ENCODE results near the gene SEMA7A. TPM values are rescaled to one million over a fixed set of nuclear protein-coding genes. Genes with fewer than 3 reads are reported as not detected.

Gene SEMA7A
- total RNA-seq, 1 experiment from 2014 or later = 74.9 TPM

DNA sequence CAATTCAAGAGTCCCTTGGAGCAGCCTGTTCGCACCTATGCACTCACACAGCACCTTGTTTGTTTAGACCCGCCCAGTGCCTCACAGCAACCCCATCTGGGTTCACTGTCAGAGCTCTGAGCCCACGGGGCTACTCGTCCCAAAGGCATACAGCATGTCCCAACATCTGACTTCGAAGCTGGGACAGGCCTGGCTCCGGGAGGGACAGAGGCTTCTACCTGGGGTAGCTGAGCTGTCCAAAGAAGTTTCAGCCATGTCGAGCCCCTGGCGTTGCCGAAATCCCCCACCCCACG is 37.7 kb downstream of the SEMA7A start:
- Histone ChIP-seq H3K9ac (ENCODE audit: low read length) (peak overlapping the region; percentile 88), H3K9me2 (replicated peaks; ENCODE audit: low read length) (no peaks in the 10 kb centered on the region), H3F3A (ENCODE audit: low read length, unreplicated experiment) (peaks cover 6% of the 10 kb centered on the region), H3K27me3 (ENCODE audit: low read length) (no peaks in the 10 kb centered on the region), H3K79me2 (ENCODE audit: low read length) (peaks cover 11% of the 10 kb centered on the region), H3K4me1 (ENCODE audit: insufficient read depth, low read length) (peaks cover 62% of the 10 kb centered on the region), H4K20me1 (ENCODE audit: low read length) (no peaks in the 10 kb centered on the region), H3K27ac (ENCODE audit: low read length) (peak overlapping the region; percentile 100), H3K9me3 (ENCODE audit: low read length) (no peaks in the 10 kb centered on the region), H2AFZ (ENCODE audit: low read length) (no peak overlapping the region), H3K4me2 (ENCODE audit: low read length) (peak overlapping the region; percentile 64), H3K36me3 (ENCODE audit: low read depth, low read length) (no peaks in the 10 kb centered on the region), H3K4me3 (ENCODE audit: low read length) (no peak overlapping the region)
- TF ChIP-seq, protein P1, sequence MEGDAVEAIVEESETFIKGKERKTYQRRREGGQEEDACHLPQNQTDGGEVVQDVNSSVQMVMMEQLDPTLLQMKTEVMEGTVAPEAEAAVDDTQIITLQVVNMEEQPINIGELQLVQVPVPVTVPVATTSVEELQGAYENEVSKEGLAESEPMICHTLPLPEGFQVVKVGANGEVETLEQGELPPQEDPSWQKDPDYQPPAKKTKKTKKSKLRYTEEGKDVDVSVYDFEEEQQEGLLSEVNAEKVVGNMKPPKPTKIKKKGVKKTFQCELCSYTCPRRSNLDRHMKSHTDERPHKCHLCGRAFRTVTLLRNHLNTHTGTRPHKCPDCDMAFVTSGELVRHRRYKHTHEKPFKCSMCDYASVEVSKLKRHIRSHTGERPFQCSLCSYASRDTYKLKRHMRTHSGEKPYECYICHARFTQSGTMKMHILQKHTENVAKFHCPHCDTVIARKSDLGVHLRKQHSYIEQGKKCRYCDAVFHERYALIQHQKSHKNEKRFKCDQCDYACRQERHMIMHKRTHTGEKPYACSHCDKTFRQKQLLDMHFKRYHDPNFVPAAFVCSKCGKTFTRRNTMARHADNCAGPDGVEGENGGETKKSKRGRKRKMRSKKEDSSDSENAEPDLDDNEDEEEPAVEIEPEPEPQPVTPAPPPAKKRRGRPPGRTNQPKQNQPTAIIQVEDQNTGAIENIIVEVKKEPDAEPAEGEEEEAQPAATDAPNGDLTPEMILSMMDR (conservative IDR thresholded peaks at IDR 0.05; ENCODE audit: low read depth, low read length) = no peak
- no peak for TF ChIP-seq EZH2phosphoT487 (IDR thresholded peaks at IDR 0.05; ENCODE audit: borderline replicate concordance, low read length)
- no peak for TF ChIP-seq EZH2 (IDR thresholded peaks at IDR 0.05; ENCODE audit: low read length, unreplicated experiment)
- POLR2A ChIA-PET (ENCODE audit: unreplicated experiment) = interaction anchor here (1.0 kb wide), 1 partner anchor 11 kb away, joined by 3 read pairs; no protein-coding TSS in a partner anchor
- peak; percentile 30 for DNase-seq
- BruUV-seq (replicated peaks) = no TSS peak
- no peak for ATAC-seq
- intact Hi-C loops (cut with micrococcal nuclease) = loop anchor here (5.0 kb wide), 1 partner anchor 36 kb away; the partner anchor contains the start of gene SEMA7A
- CTCF ChIA-PET = no interaction called here

DNA sequence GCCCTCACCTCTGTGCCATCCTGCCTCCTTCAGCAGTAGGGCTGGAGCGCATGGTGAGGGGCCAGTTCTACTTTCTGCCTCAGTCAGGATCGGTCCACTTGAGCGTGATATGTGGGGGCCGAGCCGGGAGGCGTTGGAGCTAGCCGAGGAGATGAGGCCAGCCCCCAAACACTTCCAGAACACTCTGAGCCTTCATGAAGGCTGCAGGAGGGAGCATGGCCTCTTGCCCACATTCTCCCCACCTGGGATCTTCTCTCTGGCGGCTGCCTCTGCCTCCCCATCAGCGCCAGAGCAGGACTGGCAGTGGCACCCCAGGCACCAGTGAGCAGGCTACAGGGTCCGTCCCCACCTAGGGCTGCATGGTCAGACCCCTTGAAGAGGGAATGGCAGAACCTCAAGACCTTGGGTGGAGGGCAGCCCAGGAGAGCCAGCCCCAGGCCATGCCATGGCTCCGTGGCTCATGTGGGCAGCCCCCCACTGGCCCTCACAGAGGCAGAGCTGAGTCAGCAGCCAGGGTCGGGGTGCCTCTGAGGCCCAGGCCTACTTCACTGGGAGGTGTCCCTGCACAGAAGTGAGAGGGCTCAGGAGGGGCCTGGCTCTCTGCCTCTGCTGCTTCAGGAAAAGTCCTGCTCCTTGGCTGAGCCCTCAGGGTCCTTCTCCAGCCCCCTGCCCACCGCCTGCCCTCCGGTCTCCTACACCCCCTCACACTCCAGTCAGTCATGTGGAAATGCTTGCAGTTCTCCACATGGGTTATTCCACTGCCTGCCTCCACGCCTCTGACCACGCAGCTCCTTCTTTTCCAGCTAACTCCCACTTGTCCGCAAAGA is 38.2 kb downstream of the SEMA7A start:
- no peaks in the 10 kb centered on the region for H4K20me1 ChIP-seq (ENCODE audit: low read length)
- ChIA-PET POLR2A (ENCODE audit: unreplicated experiment) (interaction anchor here (1.0 kb wide), 1 partner anchor 11 kb away, joined by 3 read pairs; no protein-coding TSS in a partner anchor), CTCF (no interaction called here)
- intact Hi-C loops (cut with micrococcal nuclease) = loop anchor here (5.0 kb wide), 1 partner anchor 37 kb away; the partner anchor contains the start of gene SEMA7A
- peaks cover 6% of the 10 kb centered on the region for H3F3A ChIP-seq (ENCODE audit: low read length, unreplicated experiment)
- H3K4me1 ChIP-seq (ENCODE audit: insufficient read depth, low read length) = peaks cover 56% of the 10 kb centered on the region
- H3K4me3 ChIP-seq (ENCODE audit: low read length) = no peak overlapping the region
- no peaks in the 10 kb centered on the region for H3K9me3 ChIP-seq (ENCODE audit: low read length)
- H3K4me2 ChIP-seq (ENCODE audit: low read length) = peak overlapping the region; percentile 64
- no peaks in the 10 kb centered on the region for H3K27me3 ChIP-seq (ENCODE audit: low read length)
- H3K79me2 ChIP-seq (ENCODE audit: low read length) = peaks cover 11% of the 10 kb centered on the region
- BruUV-seq (replicated peaks) = no TSS peak
- peak overlapping the region; percentile 88 for H3K9ac ChIP-seq (ENCODE audit: low read length)
- no peak for TF ChIP-seq EZH2 (IDR thresholded peaks at IDR 0.05; ENCODE audit: low read length, unreplicated experiment)
- TF ChIP-seq EZH2phosphoT487 (IDR thresholded peaks at IDR 0.05; ENCODE audit: borderline replicate concordance, low read length) = no peak
- TF ChIP-seq, protein P1 (conservative IDR thresholded peaks at IDR 0.05; ENCODE audit: low read depth, low read length) = no peak
- ATAC-seq (no peak), DNase-seq (no peak)
- H3K36me3 ChIP-seq (ENCODE audit: low read depth, low read length) = no peaks in the 10 kb centered on the region
- H2AFZ ChIP-seq (ENCODE audit: low read length) = no peak overlapping the region
- H3K27ac ChIP-seq (ENCODE audit: low read length) = peak overlapping the region; percentile 100
- no peaks in the 10 kb centered on the region for H3K9me2 ChIP-seq (replicated peaks; ENCODE audit: low read length)
